ENCODE results near the gene TIMM10. TPM values are rescaled to one million over a fixed set of nuclear protein-coding genes. Genes with fewer than 3 reads are reported as not detected.
A peak's percentile ranks its signal among the peaks of the same experiment; 100 is the strongest.

The TIMM10 gene, protein sequence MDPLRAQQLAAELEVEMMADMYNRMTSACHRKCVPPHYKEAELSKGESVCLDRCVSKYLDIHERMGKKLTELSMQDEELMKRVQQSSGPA
- 32.1 and 77.5 TPM in 2 replicates for total RNA-seq (ENCODE audit: low replicate concordance)

DNA sequence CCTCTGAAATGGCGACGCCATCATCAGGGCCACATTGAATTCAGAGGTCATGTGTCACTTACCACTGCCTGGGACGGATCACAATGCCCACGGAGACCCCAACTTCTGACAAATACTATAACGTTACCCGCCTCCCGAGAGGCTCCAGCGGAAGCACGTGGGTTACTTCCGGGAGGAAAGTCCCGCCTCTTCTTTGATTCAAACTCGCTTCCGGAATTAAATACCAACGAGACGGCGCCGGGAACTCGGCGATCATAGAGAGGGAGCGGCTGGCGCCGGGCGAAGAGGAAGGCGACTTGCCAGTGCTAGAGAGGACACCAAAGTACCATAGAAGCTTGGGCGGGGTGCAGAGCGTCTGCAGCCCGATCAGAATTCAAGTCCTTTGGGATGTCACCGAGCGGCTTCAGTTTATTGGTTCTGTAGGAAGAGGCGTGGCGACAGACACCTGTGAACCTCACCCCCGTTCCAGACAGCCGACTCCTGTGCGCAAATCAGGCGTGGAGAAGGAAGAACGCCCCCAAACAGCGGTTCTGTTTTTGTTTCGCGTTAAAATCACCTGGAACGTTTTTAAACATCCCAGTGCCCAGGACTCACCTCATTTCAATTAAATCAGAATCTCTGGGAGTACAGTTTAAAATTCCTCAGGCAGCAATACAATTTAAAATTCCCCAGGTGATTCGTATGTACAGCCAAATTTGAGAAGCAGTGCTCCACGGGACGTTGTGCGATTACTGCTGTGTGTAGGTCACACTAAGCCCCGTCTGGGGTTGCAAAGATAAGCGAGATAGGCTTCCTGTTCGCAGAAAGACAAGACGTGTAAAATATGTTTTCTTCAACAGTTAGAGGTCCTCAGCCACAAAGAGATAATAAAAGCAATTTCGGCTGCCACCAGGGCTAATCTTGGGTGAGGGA is at the start of gene TIMM10:
TSS of gene TIMM10 (minus strand) at position 159 of the 912 bp plus-strand sequence. CDS start 565 bp downstream, outside the sequence.
- peak; percentile 94 for DNase-seq (ENCODE audit: low read depth)
- TF ChIP-seq, protein P1, sequence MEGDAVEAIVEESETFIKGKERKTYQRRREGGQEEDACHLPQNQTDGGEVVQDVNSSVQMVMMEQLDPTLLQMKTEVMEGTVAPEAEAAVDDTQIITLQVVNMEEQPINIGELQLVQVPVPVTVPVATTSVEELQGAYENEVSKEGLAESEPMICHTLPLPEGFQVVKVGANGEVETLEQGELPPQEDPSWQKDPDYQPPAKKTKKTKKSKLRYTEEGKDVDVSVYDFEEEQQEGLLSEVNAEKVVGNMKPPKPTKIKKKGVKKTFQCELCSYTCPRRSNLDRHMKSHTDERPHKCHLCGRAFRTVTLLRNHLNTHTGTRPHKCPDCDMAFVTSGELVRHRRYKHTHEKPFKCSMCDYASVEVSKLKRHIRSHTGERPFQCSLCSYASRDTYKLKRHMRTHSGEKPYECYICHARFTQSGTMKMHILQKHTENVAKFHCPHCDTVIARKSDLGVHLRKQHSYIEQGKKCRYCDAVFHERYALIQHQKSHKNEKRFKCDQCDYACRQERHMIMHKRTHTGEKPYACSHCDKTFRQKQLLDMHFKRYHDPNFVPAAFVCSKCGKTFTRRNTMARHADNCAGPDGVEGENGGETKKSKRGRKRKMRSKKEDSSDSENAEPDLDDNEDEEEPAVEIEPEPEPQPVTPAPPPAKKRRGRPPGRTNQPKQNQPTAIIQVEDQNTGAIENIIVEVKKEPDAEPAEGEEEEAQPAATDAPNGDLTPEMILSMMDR (IDR thresholded peaks at IDR 0.05; ENCODE audit: insufficient read depth, low read length) = no peak

DNA sequence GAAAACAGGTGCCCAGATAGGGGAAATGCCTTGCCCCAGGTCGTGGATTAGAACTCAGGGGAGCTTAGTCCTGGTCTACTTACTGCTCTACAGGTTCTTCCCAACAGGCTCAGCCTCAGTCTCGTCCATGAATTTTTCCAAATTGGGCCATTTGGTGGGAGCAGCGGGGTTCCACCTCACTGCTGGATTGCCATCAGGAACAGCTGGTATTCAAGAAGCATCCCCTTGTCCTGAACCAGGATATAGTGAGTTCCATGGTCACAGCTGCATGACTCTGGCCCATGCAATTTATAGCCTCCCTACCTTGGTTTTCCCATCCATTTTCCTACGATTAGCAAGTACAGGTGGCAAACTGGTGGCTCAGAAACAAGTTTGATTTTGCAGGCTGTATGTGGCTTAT is 43.5 kb upstream of the TIMM10 start:
- no peak overlapping the region for H3K4me3 ChIP-seq (ENCODE audit: low read depth, low read length)
- DNase-seq (ENCODE audit: low read depth) = no peak
- TF ChIP-seq, protein P1 (IDR thresholded peaks at IDR 0.05; ENCODE audit: insufficient read depth, low read length) = no peak

More for the DNA sequence above, at the start of gene TIMM10:
- peak within 1 kb of the TSS; percentile 99 for H3K4me3 ChIP-seq (ENCODE audit: low read depth, low read length)

DNA sequence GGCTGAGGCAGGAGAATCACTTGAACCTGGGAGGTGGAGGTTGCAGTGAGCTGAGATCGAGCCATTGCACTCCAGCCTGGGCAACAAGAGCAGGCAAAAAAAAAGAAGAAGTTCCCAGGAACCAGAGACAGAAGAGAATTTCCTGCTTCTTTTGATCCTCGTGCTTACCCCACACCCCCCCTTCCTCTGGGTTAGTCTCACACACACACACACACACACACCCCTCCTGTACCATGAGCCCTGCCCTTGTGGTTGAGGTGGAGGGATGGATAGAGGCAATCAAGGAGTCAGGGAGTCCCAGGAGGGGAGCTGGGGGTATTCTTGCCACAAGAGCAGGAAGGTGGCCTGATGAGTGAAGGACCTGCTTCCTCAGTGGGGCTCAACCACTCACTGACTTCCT is 41.1 kb upstream of the TIMM10 start:
- TF ChIP-seq, protein P1 (IDR thresholded peaks at IDR 0.05; ENCODE audit: insufficient read depth, low read length) = no peak
- DNase-seq (ENCODE audit: low read depth) = no peak
- H3K4me3 ChIP-seq (ENCODE audit: low read depth, low read length) = no peak overlapping the region

DNA sequence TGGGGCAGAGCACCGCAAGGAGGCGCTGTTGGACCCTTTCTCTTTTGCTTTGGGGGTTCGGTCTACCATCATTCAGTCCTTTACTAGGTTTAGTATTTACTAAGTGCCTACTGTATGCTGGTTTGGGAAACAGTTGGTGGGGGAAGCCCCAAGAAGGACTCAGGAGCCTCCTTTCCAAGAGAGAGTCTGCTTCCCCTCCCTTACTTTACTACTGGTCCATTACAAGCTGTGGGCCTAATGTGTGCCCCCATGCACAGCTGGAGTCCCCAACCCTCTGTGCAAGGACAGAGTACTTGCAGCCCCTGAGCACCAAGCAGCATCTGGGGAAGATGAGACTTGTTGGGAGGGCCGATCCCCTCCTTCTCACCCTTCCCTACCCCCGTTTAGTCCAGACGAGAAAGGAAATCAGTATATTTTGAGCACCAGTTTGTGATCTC is 37.8 kb upstream of the TIMM10 start:
- H3K4me3 ChIP-seq (ENCODE audit: low read depth, low read length) = peak overlapping the region; percentile 92
- peak; percentile 77 for DNase-seq (ENCODE audit: low read depth)
- TF ChIP-seq, protein P1 (IDR thresholded peaks at IDR 0.05; ENCODE audit: insufficient read depth, low read length) = peak; percentile 94

DNA sequence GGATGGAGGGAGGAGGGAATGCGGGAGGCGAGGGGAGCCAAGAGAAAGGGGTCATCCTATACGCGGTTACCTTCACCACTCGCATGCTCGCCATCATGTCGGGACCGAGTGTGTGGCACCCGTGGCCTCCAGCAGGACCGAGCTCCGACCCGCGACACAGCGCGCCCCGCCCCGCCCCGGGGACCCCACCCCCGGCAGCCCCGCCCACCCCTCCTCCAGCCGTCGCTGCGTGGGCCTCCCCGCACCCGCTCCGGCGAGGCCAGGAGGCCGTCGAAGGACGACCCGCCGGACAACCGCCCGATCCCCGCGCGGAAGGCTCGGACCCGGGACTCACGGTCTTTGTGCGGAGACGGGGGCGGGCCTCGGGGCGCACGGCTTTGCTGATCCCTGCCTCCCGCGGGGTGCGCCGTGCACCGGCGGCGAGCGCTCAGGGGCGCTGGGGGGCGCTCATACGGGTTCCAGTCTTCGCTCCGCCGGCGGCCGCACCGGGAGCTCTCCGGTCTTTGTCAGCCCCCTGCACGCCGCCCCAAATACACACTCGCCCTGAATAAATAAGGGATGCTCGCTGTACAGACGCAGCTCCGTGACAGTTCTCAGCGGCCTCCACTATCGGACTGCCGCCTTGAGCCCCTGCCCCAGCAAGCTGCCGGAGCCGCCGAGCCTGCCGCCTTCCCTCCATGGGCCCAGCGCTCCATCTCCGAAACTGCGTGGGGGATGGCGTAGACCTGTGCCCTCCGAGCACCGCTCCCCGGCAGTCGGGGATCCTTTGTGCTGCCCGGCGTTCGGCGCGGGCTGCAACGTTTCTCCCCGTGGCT is 37.2 kb upstream of the TIMM10 start, which contains the start of gene UBE2L6:
TSS of gene UBE2L6 (minus strand) at position 158 of the 815 bp plus-strand sequence. CDS start at position 97, 61 bp downstream.
- TF ChIP-seq, protein P1 (IDR thresholded peaks at IDR 0.05; ENCODE audit: insufficient read depth, low read length) = peak; percentile 35
- peak; percentile 3 for DNase-seq (ENCODE audit: low read depth)
- peak within 1 kb of the TSS; percentile 92 for H3K4me3 ChIP-seq (ENCODE audit: low read depth, low read length)

DNA sequence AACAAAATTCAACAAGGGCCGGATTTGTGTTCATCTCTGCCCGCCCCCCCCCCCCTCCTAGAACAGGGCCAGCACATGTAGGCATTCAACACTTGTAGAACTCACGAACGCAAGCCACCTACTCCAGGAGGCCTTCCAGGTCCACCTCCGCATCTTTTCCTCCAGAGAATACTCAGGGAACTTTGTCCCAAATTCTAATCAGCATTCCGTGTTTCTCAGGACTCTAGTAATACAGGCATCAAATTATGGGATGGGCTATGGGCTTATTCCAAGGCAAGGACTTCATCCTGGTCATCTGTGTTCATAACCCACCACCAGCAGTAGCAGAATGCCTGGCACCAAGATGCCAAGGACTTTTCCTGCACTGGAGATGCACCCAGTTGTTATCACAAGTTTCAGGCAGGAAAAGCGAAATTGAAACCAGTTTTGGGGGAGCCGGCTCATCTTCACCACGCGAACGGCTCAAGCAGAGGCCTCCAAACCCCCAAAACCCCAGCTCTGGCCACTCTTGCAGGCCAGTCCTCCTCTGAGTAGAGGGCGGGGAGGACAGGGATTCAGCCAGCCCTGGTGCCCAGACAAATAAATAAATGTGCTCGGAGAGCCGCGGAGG is 36.5 kb upstream of the TIMM10 start:
- peak overlapping the region; percentile 92 for H3K4me3 ChIP-seq (ENCODE audit: low read depth, low read length)
- TF ChIP-seq, protein P1 (IDR thresholded peaks at IDR 0.05; ENCODE audit: insufficient read depth, low read length) = no peak
- peak; percentile 17 for DNase-seq (ENCODE audit: low read depth)

Data from fibroblast of the aortic adventitia (primary cell).